Hematopoietic multipotent progenitor cell treated with erythropoietin and hydrocortisone succinate and interleukin-3 and kit ligand, for 8 days (in vitro differentiated cells): ENCODE data around the gene GFRA3.
"Not testable (repeated sequence)": the region's sequence is repeated elsewhere in the genome, so short reads cannot be mapped to it uniquely, and the experiment has no call there.

ENCODE experiments used
- DNase-seq: peaks from one replicate; pipeline ENCODE4 v3.0.0-alpha.2; 2015

Gene GFRA3

GRCh38 chr5:138274189-138274853 lies at the start of gene GFRA3:
TSS of gene GFRA3 (minus strand) at chr5:138274621. CDS start at chr5:138274424, 197 bp downstream.
- DNase-seq = no peak

GRCh38 chr5:138318211-138318610 lies 43.8 kb upstream of the GFRA3 start:
- DNase-seq = not testable (repeated sequence)

- no peak for DNase-seq
Observed at GRCh38 chr5:138316355-138316754, 41.9 kb upstream of the GFRA3 start.

GRCh38 chr5:138315751-138316278 lies 41.4 kb upstream of the GFRA3 start:
- no peak for DNase-seq

GRCh38 chr5:138305797-138306196 lies 31.4 kb upstream of the GFRA3 start:
- peak; percentile 95 for DNase-seq

- DNase-seq = no peak
Observed at GRCh38 chr5:138303372-138303771, 29.0 kb upstream of the GFRA3 start.

- no peak for DNase-seq
Observed at GRCh38 chr5:138289296-138289695, 14.9 kb upstream of the GFRA3 start.

GRCh38 chr5:138287246-138287645 lies 12.8 kb upstream of the GFRA3 start:
- no peak for DNase-seq

- DNase-seq = peak; percentile 62
Observed at GRCh38 chr5:138282920-138283742, 8.7 kb upstream of the GFRA3 start.

GRCh38 chr5:138280915-138281314 lies 6.5 kb upstream of the GFRA3 start:
- DNase-seq = no peak

- peak; percentile 41 for DNase-seq
Observed at GRCh38 chr5:138276402-138277054, 2.1 kb upstream of the GFRA3 start.

- DNase-seq = no peak
Observed at GRCh38 chr5:138275895-138276294, 1.5 kb upstream of the GFRA3 start.

GRCh38 chr5:138275379-138275782 lies 960 bp upstream of the GFRA3 start:
- peak; percentile 84 for DNase-seq

- no peak for DNase-seq
Observed at GRCh38 chr5:138273834-138274188, 610 bp downstream of the GFRA3 start.

- DNase-seq = no peak
Observed at GRCh38 chr5:138272681-138273080, 1.7 kb downstream of the GFRA3 start.

- DNase-seq = no peak
Observed at GRCh38 chr5:138271281-138271680, 3.1 kb downstream of the GFRA3 start.

- DNase-seq = no peak
Observed at GRCh38 chr5:138264183-138264582, 10.2 kb downstream of the GFRA3 start.

- no peak for DNase-seq
Observed at GRCh38 chr5:138263581-138263980, 10.8 kb downstream of the GFRA3 start.

- DNase-seq = no peak
Observed at GRCh38 chr5:138258704-138259292, 15.6 kb downstream of the GFRA3 start.

- no peak for DNase-seq
Observed at GRCh38 chr5:138257583-138257982, 16.8 kb downstream of the GFRA3 start.

GRCh38 chr5:138252944-138253343 lies 21.5 kb downstream of the GFRA3 start:
- DNase-seq = no peak

- not testable (repeated sequence) for DNase-seq
Observed at GRCh38 chr5:138247800-138248199, 26.6 kb downstream of the GFRA3 start.

- no peak for DNase-seq
Observed at GRCh38 chr5:138246822-138247221, 27.6 kb downstream of the GFRA3 start.
